ENCODE measurements around the gene CRABP1. TPM values are rescaled to one million over a fixed set of nuclear protein-coding genes. Genes with fewer than 3 reads are reported as not detected.
A peak's percentile ranks its signal among the peaks of the same experiment; 100 is the strongest.

CRABP1 gene
- total and polyA plus RNA-seq, 5 donors, result 0.29 to 0.32 TPM; not detected in 3

GRCh38 chr15:78317145-78317836, 22.9 kb upstream of the CRABP1 start:
- intact Hi-C loops (cut with DNase I), result no loop called here
- H3K4me1 ChIP-seq (ENCODE audit: control insufficient read depth, insufficient read depth, low read length), result no peaks in the 10 kb centered on the region
- peak in 1 of 2 donors; percentile 40 for ATAC-seq
- H3K9me3 ChIP-seq (ENCODE audit: control insufficient read depth, low read length), result no peaks in the 10 kb centered on the region
- no peak overlapping the region for H3K27ac ChIP-seq (ENCODE audit: low read length)
- 84% methylated on average over 8 of the region's 8 CpGs for WGBS
- H3K4me3 ChIP-seq (ENCODE audit: low read length), result no peak overlapping the region
- no peak for DNase-seq
- no peaks in the 10 kb centered on the region for H3K27me3 ChIP-seq (ENCODE audit: control insufficient read depth, insufficient read depth)

DNA sequence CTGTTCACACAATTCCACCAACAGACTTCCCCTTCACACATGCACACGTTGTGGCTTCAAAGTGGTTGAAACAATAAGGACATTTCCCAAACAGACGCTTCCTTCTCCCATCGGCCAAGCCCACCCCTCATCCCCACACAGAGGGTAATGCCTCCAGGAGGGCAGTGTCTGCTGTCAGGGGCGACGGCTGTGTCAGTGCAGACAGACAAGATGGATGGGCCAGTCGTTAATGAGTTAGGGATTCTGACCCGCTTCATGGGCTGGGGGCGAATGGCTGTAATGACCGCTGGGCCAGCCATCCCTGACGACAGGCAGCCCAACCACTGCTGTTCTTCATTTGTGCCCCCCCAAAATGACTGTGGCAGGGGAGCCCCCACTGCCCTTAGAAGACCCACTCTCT, 20.6 kb upstream of the CRABP1 start:
- no peaks in the 10 kb centered on the region for H3K9me3 ChIP-seq (ENCODE audit: control insufficient read depth, low read length)
- H3K4me3 ChIP-seq (ENCODE audit: low read length), result no peak overlapping the region
- WGBS, result 73% methylated on average over 10 of the region's 10 CpGs
- H3K4me1 ChIP-seq (ENCODE audit: control insufficient read depth, insufficient read depth, low read length), result no peaks in the 10 kb centered on the region
- intact Hi-C loops (cut with DNase I), result no loop called here
- no peak overlapping the region for H3K27ac ChIP-seq (ENCODE audit: low read length)
- ATAC-seq, result no peak
- DNase-seq, result no peak
- H3K27me3 ChIP-seq (ENCODE audit: control insufficient read depth, insufficient read depth), result no peaks in the 10 kb centered on the region

GRCh38 chr15:78320183-78320582, 20.0 kb upstream of the CRABP1 start:
- DNase-seq (no peak), ATAC-seq (no peak)
- intact Hi-C loops (cut with DNase I), result no loop called here
- 93% methylated on average over 5 of the region's 5 CpGs for WGBS
- Histone ChIP-seq H3K4me1 (ENCODE audit: control insufficient read depth, insufficient read depth, low read length) (no peaks in the 10 kb centered on the region), H3K9me3 (ENCODE audit: control insufficient read depth, low read length) (no peaks in the 10 kb centered on the region), H3K27me3 (ENCODE audit: control insufficient read depth, insufficient read depth) (no peaks in the 10 kb centered on the region), H3K27ac (ENCODE audit: low read length) (no peak overlapping the region), H3K4me3 (ENCODE audit: low read length) (no peak overlapping the region)

DNA sequence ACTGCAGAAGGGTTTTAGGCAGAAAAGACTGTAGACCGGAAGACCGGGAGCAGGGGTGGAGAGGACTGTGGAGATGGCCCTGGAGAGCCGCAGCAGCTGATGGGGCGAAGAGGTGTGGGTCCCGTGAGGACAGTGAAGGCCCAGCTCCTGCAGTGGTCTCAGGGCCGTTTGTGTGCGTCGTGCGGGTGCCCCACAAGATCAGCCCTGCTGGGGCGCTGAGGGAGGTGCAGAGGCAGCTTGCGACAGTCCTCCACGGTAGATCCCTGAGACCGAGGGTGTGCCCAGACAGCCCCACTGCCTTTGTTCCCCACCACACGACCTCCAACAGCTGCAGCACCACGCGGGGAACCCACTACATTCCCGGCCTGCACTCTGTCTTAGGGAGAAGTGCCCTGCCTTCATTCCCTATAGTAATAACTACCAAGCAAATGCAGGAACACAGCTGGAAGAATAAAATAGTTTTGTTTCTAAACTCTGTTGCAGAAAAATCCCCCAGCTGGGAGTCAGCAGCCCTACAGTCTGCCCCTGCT, 19.0 kb upstream of the CRABP1 start:
- Histone ChIP-seq H3K4me1 (ENCODE audit: control insufficient read depth, insufficient read depth, low read length) (peaks cover 3% of the 10 kb centered on the region), H3K4me3 (ENCODE audit: low read length) (no peak overlapping the region), H3K9me3 (ENCODE audit: control insufficient read depth, low read length) (no peaks in the 10 kb centered on the region), H3K27me3 (ENCODE audit: control insufficient read depth, insufficient read depth) (no peaks in the 10 kb centered on the region), H3K27ac (ENCODE audit: low read length) (no peak overlapping the region)
- intact Hi-C loops (cut with DNase I), result no loop called here
- no peak for DNase-seq
- WGBS, result 84% methylated on average over 17 of the region's 17 CpGs
- ATAC-seq, result no peak

DNA sequence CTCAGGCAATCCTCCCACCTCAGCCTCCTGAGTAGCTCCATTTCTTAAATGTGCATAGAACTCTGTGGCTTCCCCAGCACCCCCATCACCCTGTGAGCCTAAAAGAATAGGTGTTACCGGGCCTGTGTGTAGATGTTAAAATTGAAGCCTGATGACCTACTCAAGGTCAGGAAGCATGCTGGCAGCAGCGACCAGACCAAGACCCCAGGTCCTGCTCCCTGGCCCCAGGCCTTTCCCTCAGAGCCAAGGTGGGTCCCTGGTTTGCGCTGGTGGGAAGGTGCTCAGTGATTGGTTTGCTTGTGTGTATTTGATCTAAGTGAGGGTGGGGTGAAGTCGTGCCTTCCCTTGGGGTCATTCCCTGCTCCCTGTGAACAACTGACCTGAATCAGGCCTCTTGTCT, 18.4 kb upstream of the CRABP1 start:
- H3K4me3 ChIP-seq (ENCODE audit: low read length), result no peak overlapping the region

DNA sequence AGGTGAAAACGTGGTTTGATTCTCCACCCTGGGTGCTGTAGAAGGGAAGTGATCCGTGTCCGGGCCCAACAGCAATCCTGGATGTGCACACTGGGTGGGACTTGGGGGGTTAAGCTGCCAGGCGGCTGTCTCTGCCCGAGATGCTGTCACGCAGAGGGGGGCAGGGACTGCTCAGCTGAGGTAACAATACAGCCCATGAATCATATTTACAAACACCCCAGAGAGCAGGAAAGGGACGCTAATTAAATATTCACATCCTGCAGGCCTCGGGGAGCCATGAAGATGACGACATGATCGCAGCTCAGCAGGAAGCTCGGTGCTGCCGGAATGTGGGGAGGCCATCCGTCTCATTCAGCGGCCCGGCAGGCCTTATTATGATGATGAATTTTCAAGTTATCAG, 17.9 kb upstream of the CRABP1 start:
- ATAC-seq (no peak), DNase-seq (no peak)
- 48% methylated on average over 15 of the region's 15 CpGs for WGBS
- Histone ChIP-seq H3K27ac (ENCODE audit: low read length) (no peak overlapping the region), H3K27me3 (ENCODE audit: control insufficient read depth, insufficient read depth) (no peaks in the 10 kb centered on the region), H3K4me3 (ENCODE audit: low read length) (no peak overlapping the region), H3K4me1 (ENCODE audit: control insufficient read depth, insufficient read depth, low read length) (peaks cover 3% of the 10 kb centered on the region), H3K9me3 (ENCODE audit: control insufficient read depth, low read length) (no peaks in the 10 kb centered on the region)
- intact Hi-C loops (cut with DNase I), result no loop called here

More for the DNA sequence above, 18.4 kb upstream of the CRABP1 start:
- no peaks in the 10 kb centered on the region for H3K27me3 ChIP-seq (ENCODE audit: control insufficient read depth, insufficient read depth)
- intact Hi-C loops (cut with DNase I), result no loop called here
- ATAC-seq (no peak), DNase-seq (no peak)
- WGBS, result 87% methylated on average over 4 of the region's 4 CpGs
- no peak overlapping the region for H3K27ac ChIP-seq (ENCODE audit: low read length)
- H3K9me3 ChIP-seq (ENCODE audit: control insufficient read depth, low read length), result no peaks in the 10 kb centered on the region
- peaks cover 3% of the 10 kb centered on the region for H3K4me1 ChIP-seq (ENCODE audit: control insufficient read depth, insufficient read depth, low read length)

- intact Hi-C loops (cut with DNase I), result no loop called here
- Histone ChIP-seq H3K9me3 (ENCODE audit: control insufficient read depth, low read length) (no peaks in the 10 kb centered on the region), H3K4me3 (ENCODE audit: low read length) (no peak overlapping the region), H3K27ac (ENCODE audit: low read length) (no peak overlapping the region), H3K27me3 (ENCODE audit: control insufficient read depth, insufficient read depth) (no peaks in the 10 kb centered on the region), H3K4me1 (ENCODE audit: control insufficient read depth, insufficient read depth, low read length) (peaks cover 3% of the 10 kb centered on the region)
- no peak for ATAC-seq
- WGBS, result 80% methylated on average over 19 of the region's 19 CpGs
- DNase-seq, result no peak
Measured at GRCh38 chr15:78322724-78323521, 17.2 kb upstream of the CRABP1 start.

GRCh38 chr15:78323693-78324092, 16.5 kb upstream of the CRABP1 start:
- ATAC-seq, result no peak
- intact Hi-C loops (cut with DNase I), result no loop called here
- H3K4me3 ChIP-seq (ENCODE audit: low read length), result no peak overlapping the region

DNA sequence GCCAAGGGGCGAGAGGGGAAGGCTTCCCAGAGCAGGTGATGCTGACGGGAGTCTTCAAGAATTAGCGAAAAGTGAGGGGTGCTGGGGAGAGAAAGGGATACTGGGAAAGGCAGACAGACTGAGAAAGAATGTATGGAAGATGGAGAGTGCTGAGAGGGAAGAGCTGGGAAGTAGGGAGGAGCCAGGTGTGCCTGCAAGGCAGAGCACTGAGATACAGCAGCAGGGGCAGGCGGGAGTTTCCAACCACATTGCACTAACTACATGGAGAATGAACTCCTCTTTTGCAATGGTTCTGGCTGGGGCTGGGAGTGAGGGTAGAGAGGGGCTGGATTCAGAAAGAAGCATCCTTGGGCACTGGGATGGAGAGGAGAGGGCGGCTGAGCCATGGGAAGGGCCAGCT, 16.0 kb upstream of the CRABP1 start:
- Histone ChIP-seq H3K4me1 (ENCODE audit: control insufficient read depth, insufficient read depth, low read length) (peaks cover 3% of the 10 kb centered on the region), H3K9me3 (ENCODE audit: control insufficient read depth, low read length) (no peaks in the 10 kb centered on the region), H3K27me3 (ENCODE audit: control insufficient read depth, insufficient read depth) (no peaks in the 10 kb centered on the region), H3K4me3 (ENCODE audit: low read length) (no peak overlapping the region), H3K27ac (ENCODE audit: low read length) (no peak overlapping the region)
- DNase-seq, result no peak
- intact Hi-C loops (cut with DNase I), result no loop called here
- 91% methylated on average over 5 of the region's 5 CpGs for WGBS
- ATAC-seq, result no peak

More at GRCh38 chr15:78323693-78324092, 16.5 kb upstream of the CRABP1 start:
- no peak for DNase-seq
- no peaks in the 10 kb centered on the region for H3K27me3 ChIP-seq (ENCODE audit: control insufficient read depth, insufficient read depth)
- WGBS, result 93% methylated on average over 7 of the region's 7 CpGs
- no peaks in the 10 kb centered on the region for H3K9me3 ChIP-seq (ENCODE audit: control insufficient read depth, low read length)
- H3K27ac ChIP-seq (ENCODE audit: low read length), result no peak overlapping the region
- peaks cover 3% of the 10 kb centered on the region for H3K4me1 ChIP-seq (ENCODE audit: control insufficient read depth, insufficient read depth, low read length)

DNA sequence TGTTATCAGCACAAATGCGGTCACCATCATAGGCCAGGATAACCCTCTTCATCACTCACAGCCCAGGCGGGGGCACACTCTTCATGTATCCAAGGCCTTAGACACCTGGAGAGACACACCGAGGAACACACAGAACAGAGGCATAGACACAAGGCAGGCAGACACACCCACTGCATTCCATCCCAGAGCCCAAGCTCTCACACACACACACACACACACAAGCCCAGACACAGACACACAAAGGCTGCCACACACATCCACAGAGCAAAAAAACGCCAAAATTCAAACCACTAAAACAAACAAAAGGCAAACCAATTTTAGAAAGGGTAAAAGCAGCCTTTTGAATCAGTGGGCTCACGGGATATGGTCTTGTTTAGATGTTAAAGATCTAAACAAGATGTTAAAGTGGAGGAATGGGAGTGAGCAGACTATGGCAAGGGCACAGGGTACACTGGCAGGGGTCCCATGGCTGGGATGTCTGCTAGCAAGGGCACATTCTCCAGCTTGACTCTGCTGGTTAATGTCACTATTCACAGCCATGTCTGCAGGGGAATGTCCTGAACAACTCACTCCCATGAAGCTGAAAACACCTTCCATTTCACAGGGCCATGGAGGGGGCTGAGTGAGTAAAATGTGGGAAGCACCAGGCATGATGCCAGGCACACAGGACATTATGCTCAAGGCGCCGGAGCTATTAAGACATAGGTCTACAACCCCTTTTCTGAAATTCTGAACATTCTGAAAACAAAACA, 14.9 kb upstream of the CRABP1 start:
- H3K27ac ChIP-seq (ENCODE audit: low read length), result no peak overlapping the region
- DNase-seq (no peak), ATAC-seq (peak; percentile 27 to 41)
- peaks cover 3% of the 10 kb centered on the region for H3K4me1 ChIP-seq (ENCODE audit: control insufficient read depth, insufficient read depth, low read length)
- H3K9me3 ChIP-seq (ENCODE audit: control insufficient read depth, low read length), result no peaks in the 10 kb centered on the region
- no peak overlapping the region for H3K4me3 ChIP-seq (ENCODE audit: low read length)
- H3K27me3 ChIP-seq (ENCODE audit: control insufficient read depth, insufficient read depth), result no peaks in the 10 kb centered on the region
- 61% methylated on average over 7 of the region's 7 CpGs for WGBS
- intact Hi-C loops (cut with DNase I), result no loop called here

DNA sequence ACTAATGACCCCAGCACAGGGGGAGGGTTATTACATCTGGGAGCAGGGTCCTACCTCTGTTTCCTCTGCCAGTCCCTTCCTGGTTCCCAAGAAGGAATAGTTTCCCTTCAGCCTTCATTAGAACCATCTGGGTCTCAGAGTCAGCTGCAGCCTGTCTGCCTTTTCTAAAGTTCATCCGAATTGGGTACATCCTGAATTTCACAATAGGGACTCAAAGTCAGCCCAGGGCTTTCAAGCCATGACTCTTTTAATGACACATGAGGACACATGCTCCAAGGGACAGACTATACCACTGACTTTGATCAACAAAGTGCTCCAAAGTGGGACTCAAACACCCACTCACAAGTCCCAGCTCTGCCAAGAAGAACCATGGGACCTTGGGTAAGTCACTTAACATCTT, 12.7 kb upstream of the CRABP1 start:
- DNase-seq (no peak), ATAC-seq (no peak)
- intact Hi-C loops (cut with DNase I), result no loop called here
- Histone ChIP-seq H3K9me3 (ENCODE audit: control insufficient read depth, low read length) (no peaks in the 10 kb centered on the region), H3K27me3 (ENCODE audit: control insufficient read depth, insufficient read depth) (no peaks in the 10 kb centered on the region), H3K4me3 (ENCODE audit: low read length) (no peak overlapping the region), H3K4me1 (ENCODE audit: control insufficient read depth, insufficient read depth, low read length) (peaks cover 3% of the 10 kb centered on the region), H3K27ac (ENCODE audit: low read length) (no peak overlapping the region)
- whole genome bisulfite sequencing, result 57% methylated on average over 1 of the region's 1 CpG

Measured in right cardiac atrium (tissue), 5 donors.